AG09309 (cell line): ENCODE measurements around the gene TMEM200A.
"Not testable (repeated sequence)": the region's sequence is repeated elsewhere in the genome, so short reads cannot be mapped to it uniquely, and the experiment has no call there.

Experiments
- DNase-seq: peaks from one replicate; pipeline ENCODE4 v3.0.0-alpha.2; 2010; ENCODE audit warnings: low read depth
- H3K4me3 ChIP-seq: 2 replicates; pipeline ENCODE4 v1.5.1; 2011; ENCODE audit warnings: mild to moderate bottlenecking, low read depth, low read length, moderate library complexity; ENCODE audit not compliant: control insufficient read depth
- TF ChIP-seq, protein P1 (sequence below): IDR thresholded peaks from 2 replicates; pipeline ENCODE4 v1.5.1; 2011; ENCODE audit warnings: mild to moderate bottlenecking, low read depth, low read length, inconsistent platforms; ENCODE audit not compliant: insufficient read depth, control insufficient read depth; ENCODE audit errors: missing control alignments

Gene TMEM200A

DNA sequence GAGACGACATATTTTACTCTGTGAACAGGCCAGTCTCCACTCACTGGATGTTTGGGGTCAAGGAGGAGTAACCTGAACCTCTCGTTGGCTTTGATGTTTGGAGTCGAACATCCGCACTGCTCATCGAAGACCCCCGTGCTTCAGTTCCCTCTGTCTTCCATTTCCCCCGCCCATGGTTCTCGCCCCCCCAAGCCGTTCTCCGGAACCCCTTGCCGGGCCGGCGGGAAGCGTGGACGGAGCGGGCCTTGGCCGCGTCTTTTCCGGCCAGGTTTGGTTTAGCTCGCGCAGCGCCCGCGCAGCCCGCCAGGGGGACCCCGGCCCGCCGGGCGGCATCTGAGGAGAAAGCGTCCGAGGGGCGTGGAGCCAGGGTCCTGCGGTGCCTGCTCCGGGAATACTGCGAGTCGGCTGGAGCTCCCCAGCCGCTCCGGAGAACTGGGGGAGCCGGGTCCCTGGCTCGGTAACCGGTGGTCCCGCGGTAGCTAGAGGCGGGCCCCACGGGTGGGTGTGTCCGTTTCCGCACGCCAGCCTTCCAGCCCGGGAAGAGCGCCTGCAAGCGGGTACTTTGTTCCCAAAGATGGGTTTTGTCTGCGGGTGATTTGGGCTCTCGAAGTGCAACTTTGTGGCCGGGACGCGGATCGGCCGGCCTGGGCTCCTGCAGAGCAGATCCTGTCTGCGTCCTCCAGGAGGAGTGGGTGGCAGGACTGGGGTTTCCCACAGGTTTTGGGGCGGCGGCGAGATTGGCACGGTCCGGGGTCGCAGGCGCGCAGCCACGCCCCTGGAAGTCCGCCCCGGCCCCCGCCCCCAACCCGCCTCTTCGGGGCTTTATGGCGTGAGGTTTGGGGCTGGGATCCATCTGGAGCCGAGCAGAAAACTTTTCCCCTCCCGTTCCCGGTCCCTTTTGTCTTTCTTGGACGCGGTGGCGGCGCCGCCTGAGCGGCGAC is at the start of gene TMEM200A:
Gene TMEM200A (plus strand): TSS at position 852 of the 941 bp plus-strand sequence. CDS start 74,406 bp downstream, outside the sequence.
- TF ChIP-seq, protein P1, sequence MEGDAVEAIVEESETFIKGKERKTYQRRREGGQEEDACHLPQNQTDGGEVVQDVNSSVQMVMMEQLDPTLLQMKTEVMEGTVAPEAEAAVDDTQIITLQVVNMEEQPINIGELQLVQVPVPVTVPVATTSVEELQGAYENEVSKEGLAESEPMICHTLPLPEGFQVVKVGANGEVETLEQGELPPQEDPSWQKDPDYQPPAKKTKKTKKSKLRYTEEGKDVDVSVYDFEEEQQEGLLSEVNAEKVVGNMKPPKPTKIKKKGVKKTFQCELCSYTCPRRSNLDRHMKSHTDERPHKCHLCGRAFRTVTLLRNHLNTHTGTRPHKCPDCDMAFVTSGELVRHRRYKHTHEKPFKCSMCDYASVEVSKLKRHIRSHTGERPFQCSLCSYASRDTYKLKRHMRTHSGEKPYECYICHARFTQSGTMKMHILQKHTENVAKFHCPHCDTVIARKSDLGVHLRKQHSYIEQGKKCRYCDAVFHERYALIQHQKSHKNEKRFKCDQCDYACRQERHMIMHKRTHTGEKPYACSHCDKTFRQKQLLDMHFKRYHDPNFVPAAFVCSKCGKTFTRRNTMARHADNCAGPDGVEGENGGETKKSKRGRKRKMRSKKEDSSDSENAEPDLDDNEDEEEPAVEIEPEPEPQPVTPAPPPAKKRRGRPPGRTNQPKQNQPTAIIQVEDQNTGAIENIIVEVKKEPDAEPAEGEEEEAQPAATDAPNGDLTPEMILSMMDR = peak; percentile 73
- peak within 1 kb of the TSS; percentile 95 for H3K4me3 ChIP-seq
- no peak for DNase-seq

DNA sequence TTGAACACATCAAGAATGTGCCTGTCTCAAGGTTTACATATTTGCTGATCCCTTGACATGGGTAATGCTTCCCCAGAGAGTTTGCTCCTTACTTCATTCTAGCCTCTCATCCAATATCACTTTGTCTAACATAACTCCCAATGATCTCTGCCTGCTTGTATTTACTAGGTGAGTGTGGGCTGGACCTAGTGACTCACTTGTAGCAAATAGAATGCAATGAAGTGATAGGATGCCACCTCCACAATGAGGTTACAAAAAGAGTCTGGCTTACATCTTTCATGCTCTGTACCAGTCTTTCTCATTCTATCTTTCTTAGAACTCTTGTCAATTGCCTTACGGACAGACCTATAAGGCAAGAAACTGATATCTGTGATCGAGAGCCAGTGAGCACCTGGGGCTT is 44.9 kb upstream of the TMEM200A start:
- DNase-seq = no peak
- TF ChIP-seq, protein P1 = no peak
- no peak overlapping the region for H3K4me3 ChIP-seq

DNA sequence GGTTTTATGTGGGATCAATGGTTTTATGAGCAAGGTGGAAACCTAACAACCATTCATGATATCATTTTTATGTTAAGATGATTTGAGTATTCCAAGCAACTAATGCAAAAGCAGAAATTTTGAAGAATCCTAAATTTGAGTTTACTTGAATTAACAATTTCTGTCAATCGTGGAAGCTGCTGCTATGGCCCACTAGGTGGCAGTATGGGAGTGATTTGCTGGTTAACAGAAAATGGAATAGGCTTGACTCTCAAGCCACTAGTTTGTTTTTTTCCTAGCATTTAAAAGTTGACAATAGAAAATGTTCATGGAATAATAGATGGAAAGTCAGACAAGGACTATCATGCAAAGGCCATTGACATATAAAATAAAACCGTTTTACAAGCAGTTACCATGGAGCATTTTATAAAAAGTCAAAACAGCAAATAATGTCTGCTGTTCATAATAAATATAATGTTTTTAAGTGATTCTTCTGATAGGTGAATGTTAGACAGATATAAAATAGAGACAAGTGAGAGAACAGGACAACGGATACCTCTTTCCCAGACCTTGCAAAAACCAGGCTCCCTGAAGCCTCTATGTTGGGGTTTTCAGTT is 43.0 kb upstream of the TMEM200A start:
- H3K4me3 ChIP-seq = no peak overlapping the region
- DNase-seq = peak; percentile 47
- TF ChIP-seq, protein P1 = peak; percentile 88

DNA sequence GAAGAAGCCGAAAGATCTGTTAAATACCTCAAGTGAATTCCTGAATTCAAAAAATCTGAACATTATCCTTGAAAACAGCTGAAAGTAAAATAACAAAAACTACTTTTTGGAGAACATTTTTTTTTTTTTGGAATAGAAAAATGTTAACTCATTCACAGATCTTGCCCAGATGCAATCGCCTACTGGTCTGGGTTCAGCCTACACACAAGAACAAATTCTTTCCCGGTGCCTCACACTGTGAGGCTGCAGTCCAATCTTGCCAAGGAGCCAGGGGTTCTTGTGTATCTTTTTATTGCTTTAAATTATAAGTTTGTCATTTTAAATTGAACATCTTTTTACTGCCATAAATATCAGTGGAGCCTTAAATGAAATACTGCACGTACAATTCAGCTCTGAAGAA is 41.2 kb upstream of the TMEM200A start:
- peak; percentile 73 for DNase-seq
- H3K4me3 ChIP-seq = no peak overlapping the region
- TF ChIP-seq, protein P1 = no peak

DNA sequence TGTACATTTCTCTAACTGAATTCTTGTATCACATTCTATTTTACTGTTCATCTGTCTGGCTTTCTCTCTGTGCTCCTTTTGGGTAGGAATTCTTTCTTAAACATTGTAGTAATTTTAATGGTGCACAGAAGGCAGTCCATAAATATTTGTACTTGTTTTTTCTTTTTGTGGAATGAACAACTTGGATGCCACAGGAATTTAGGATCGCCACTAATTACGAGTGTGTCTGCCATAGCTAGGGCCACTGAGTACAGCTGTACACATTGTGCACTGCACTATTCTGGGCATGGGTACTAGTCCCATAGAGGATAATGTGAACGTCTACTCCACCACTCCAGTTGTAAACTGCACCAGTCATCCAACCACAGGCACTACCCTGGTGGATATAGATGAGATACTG is 39.3 kb upstream of the TMEM200A start:
- DNase-seq = peak; percentile 37
- H3K4me3 ChIP-seq = no peak overlapping the region
- TF ChIP-seq, protein P1 = no peak

DNA sequence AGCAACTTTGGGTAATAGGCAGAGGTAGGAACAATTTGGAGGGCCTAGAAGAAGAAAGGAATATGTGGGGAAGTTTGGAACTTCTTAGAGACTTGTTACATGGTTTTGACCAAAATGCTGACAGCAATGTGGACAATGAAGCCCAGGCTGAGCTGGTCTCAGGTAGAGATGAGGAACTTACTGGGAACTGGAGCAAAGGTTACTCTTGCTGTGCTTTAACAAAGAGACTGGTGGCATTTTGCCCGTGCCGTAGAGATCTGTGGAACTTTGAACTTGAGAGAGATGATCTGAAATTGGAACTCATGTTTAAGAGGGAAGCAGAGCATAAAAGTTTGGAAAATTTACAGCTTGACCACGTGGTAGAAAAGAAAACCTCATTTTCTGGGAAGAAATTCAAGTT is 28.3 kb upstream of the TMEM200A start:
- no peak overlapping the region for H3K4me3 ChIP-seq
- TF ChIP-seq, protein P1 = no peak
- DNase-seq = no peak

DNA sequence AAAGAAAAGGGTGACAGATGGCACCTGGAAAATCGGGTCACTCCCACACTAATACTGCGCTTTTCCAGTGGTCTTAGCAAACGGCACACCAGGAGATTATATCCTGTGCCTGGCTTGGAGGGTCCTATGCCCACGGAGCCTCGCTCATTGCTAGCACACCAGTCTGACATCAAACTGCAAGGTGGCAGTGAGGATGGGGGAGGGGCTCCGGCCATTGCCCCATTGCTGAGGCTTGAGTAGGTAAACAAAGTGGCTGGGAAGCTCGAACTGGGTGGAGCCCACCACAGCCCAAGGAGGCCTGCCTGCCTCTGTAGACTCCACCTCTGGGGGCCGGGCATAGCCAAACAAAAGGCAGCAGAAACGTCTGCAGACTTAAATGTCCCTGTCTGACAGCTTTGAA is 19.5 kb upstream of the TMEM200A start:
- DNase-seq, H3K4me3 ChIP-seq: not testable (repeated sequence)
